ENCODE results near the gene KLK15.

Gene KLK15, protein sequence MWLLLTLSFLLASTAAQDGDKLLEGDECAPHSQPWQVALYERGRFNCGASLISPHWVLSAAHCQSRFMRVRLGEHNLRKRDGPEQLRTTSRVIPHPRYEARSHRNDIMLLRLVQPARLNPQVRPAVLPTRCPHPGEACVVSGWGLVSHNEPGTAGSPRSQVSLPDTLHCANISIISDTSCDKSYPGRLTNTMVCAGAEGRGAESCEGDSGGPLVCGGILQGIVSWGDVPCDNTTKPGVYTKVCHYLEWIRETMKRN

GRCh38 chr19:50833117-50833801 is at the start of gene KLK15:
KLK15 (minus strand) TSS chr19:50833574; CDS start chr19:50831492, 2,082 bp downstream.
- DNase-seq: no peak

GRCh38 chr19:50882188-50882587 is 48.8 kb upstream of the KLK15 start:
- DNase-seq: no peak

DNA sequence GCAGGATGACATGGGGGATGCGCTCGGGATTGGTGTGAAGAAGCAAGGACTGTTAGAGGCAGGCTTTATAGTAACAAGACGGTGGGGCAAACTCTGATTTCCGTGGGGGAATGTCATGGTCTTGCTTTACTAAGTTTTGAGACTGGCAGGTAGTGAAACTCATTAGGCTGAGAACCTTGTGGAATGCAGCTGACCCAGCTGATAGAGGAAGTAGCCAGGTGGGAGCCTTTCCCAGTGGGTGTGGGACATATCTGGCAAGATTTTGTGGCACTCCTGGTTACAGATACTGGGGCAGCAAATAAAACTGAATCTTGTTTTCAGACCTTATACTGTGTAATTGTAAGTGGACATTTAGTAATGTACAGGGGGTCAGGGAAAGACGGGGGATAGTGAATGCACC is 46.9 kb upstream of the KLK15 start:
- no peak for DNase-seq

- DNase-seq: no peak
Measured at GRCh38 chr19:50878851-50879250, 45.5 kb upstream of the KLK15 start.

DNA sequence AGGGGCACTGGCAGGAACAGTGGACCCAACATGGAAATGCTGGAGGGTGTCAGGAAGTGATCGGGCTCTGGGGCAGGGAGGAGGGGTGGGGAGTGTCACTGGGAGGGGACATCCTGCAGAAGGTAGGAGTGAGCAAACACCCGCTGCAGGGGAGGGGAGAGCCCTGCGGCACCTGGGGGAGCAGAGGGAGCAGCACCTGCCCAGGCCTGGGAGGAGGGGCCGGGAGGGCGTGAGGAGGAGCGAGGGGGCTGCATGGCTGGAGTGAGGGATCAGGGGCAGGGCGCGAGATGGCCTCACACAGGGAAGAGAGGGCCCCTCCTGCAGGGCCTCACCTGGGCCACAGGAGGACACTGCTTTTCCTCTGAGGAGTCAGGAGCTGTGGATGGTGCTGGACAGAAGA is 44.0 kb upstream of the KLK15 start:
- DNase-seq: no peak

DNA sequence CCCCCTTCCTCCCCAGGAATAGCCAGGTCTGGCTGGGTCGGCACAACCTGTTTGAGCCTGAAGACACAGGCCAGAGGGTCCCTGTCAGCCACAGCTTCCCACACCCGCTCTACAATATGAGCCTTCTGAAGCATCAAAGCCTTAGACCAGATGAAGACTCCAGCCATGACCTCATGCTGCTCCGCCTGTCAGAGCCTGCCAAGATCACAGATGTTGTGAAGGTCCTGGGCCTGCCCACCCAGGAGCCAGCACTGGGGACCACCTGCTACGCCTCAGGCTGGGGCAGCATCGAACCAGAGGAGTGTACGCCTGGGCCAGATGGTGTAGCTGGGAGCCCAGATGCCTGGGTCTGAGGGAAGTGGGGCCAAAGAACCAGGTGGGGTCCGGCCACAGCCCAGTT is 43.1 kb upstream of the KLK15 start:
- DNase-seq: peak in 1 of 2 experiments; percentile 24

GRCh38 chr19:50875795-50876422 is 42.5 kb upstream of the KLK15 start:
- no peak for DNase-seq

DNA sequence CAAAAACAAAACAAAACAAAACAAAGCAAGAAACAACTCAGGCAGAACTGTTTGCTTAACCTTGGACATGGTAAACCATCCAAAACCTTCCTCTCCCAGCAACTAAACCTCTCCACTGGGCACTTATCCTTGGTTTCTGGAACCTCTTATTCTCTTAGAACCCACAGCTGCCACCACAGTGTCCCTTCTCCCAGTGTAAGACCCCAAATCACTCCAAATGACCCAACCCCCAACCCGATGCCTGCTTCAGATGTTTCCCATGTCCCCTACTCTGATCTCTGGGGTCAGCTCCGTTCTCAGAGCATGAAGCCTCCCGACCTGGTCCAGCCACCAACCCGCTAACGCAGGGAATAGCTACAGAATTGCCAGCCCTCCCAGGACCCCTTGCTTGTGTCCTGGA is 40.8 kb upstream of the KLK15 start:
- DNase-seq: no peak

DNA sequence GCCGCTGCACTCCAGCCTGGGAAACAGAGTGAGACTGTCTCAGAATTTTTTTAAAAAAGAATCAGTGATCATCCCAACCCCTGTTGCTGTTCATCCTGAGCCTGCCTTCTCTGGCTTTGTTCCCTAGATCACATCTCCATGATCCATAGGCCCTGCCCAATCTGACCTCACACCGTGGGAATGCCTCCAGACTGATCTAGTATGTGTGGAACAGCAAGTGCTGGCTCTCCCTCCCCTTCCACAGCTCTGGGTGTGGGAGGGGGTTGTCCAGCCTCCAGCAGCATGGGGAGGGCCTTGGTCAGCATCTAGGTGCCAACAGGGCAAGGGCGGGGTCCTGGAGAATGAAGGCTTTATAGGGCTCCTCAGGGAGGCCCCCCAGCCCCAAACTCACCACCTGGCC is 39.7 kb upstream of the KLK15 start, which contains the start of gene KLK2:
TSS of gene KLK2 (plus strand) at position 384 of the 400 bp plus-strand sequence. CDS start 35 bp downstream, outside the sequence.
- DNase-seq: no peak

DNA sequence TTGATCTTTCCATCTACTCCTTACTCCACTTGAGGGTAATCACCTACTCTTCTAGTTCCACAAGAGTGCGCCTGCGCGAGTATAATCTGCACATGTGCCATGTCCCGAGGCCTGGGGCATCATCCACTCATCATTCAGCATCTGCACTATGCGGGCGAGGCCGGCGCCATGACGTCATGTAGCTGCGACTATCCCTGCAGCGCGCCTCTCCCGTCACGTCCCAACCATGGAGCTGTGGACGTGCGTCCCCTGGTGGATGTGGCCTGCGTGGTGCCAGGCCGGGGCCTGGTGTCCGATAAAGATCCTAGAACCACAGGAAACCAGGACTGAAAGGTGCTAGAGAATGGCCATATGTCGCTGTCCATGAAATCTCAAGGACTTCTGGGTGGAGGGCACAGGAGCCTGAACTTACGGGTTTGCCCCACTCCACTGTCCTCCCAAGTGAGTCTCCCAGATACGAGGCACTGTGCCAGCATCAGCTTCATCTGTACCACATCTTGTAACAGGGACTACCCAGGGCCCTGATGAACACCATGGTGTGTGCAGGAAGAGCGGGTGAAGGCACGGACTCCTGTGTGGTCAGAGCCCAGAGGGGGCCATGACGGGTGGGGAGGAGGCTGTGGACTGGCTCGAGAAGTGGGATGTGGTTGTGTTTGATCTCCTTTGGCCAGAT is 37.2 kb upstream of the KLK15 start:
- DNase-seq: peak in 1 of 2 experiments; percentile 74

DNA sequence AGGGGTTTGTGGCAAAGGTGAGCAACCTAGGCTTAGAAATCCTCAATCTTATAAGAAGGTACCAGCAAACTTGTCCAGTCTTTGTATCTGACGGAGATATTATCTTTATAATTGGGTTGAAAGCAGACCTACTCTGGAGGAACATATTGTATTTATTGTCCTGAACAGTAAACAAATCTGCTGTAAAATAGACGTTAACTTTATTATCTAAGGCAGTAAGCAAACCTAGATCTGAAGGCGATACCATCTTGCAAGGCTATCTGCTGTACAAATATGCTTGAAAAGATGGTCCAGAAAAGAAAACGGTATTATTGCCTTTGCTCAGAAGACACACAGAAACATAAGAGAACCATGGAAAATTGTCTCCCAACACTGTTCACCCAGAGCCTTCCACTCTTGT is 36.1 kb upstream of the KLK15 start:
- no peak for DNase-seq

DNA sequence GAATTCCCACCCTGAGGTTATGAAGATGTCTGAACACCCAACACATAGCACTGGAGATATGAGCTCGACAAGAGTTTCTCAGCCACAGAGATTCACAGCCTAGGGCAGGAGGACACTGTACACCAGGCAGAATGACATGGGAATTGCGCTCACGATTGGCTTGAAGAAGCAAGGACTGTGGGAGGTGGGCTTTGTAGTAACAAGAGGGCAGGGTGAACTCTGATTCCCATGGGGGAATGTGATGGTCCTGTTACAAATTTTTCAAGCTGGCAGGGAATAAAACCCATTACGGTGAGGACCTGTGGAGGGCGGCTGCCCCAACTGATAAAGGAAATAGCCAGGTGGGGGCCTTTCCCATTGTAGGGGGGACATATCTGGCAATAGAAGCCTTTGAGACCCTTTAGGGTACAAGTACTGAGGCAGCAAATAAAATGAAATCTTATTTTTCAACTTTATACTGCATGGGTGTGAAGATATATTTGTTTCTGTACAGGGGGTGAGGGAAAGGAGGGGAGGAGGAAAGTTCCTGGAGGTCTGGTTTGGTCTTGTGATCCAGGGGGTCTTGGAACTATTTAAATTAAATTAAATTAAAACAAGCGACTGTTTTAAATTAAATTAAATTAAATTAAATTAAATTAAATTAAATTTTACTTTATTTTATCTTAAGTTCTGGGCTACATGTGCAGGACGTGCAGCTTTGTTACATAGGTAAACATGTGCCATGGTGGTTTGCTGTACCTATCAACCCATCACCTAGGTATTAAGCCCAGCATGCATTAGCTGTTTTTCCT is 28.3 kb upstream of the KLK15 start:
- DNase-seq: no peak

DNA sequence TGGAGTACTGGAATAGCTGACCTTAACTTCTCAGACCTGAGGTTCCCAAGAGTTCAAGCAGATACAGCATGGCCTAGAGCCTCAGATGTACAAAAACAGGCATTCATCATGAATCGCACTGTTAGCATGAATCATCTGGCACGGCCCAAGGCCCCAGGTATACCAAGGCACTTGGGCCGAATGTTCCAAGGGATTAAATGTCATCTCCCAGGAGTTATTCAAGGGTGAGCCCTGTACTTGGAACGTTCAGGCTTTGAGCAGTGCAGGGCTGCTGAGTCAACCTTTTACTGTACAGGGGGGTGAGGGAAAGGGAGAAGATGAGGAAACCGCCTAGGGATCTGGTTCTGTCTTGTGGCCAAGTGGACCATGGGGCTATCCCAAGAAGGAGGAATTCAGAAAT is 27.6 kb upstream of the KLK15 start:
- DNase-seq: no peak

DNA sequence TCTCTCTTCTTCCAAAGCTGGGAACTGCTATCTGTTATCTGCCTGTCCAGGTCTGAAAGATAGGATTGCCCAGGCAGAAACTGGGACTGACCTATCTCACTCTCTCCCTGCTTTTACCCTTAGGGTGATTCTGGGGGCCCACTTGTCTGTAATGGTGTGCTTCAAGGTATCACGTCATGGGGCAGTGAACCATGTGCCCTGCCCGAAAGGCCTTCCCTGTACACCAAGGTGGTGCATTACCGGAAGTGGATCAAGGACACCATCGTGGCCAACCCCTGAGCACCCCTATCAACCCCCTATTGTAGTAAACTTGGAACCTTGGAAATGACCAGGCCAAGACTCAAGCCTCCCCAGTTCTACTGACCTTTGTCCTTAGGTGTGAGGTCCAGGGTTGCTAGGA is 26.5 kb upstream of the KLK15 start:
- no peak for DNase-seq

DNA sequence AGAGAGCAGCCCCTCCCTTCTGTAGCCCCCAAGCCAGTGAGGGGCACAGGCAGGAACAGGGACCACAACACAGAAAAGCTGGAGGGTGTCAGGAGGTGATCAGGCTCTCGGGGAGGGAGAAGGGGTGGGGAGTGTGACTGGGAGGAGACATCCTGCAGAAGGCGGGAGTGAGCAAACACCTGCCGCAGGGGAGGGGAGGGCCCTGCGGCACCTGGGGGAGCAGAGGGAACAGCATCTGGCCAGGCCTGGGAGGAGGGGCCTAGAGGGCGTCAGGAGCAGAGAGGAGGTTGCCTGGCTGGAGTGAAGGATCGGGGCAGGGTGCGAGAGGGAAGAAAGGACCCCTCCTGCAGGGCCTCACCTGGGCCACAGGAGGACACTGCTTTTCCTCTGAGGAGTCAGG is 25.5 kb upstream of the KLK15 start:
- no peak for DNase-seq

GRCh38 chr19:50857366-50857765 is 24.0 kb upstream of the KLK15 start:
- no peak for DNase-seq

- DNase-seq: no peak
Measured at GRCh38 chr19:50854636-50855410, 21.4 kb upstream of the KLK15 start, which contains the start of gene KLK3. KLK3 (plus strand) TSS chr19:50854915; CDS start chr19:50854956, 41 bp downstream.

- DNase-seq: no peak
Measured at GRCh38 chr19:50851620-50852019, 18.2 kb upstream of the KLK15 start.

DNA sequence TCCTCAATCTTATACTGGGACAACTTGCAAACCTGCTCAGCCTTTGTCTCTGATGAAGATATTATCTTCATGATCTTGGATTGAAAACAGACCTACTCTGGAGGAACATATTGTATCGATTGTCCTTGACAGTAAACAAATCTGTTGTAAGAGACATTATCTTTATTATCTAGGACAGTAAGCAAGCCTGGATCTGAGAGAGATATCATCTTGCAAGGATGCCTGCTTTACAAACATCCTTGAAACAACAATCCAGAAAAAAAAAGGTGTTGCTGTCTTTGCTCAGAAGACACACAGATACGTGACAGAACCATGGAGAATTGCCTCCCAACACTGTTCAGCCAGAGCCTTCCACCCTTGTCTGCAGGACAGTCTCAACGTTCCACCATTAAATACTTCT is 17.4 kb upstream of the KLK15 start:
- no peak for DNase-seq

- DNase-seq: no peak
Measured at GRCh38 chr19:50844296-50844935, 11.0 kb upstream of the KLK15 start.

GRCh38 chr19:50843701-50844221 is 10.4 kb upstream of the KLK15 start:
- no peak for DNase-seq
